RWPE2 (cell line): Measurements from ENCODE around the gene TMEM256.

ENCODE experiments used
- ATAC-seq: fragments of 200-7000 bp; cut with Tn5 transposase; 3 replicates; pipeline ENCODE4 v1.9.1; 2021; ENCODE audit warnings: low read depth
- DNase-seq: peaks from one replicate; pipeline ENCODE4 v3.0.0-alpha.2; 2020; ENCODE audit warnings: low spot score
- H3K27ac ChIP-seq: fragments of 450-650 bp; 2 replicates; pipeline ENCODE4 v1.5.1; 2017; ENCODE audit warnings: mild to moderate bottlenecking; ENCODE audit not compliant: poor library complexity, severe bottlenecking
- H3K27me3 ChIP-seq: fragments of 250-450 bp; sonication (Bioruptor Pico); 2 replicates; pipeline ENCODE4 v1.5.1; 2021; ENCODE audit warnings: mild to moderate bottlenecking, moderate library complexity; ENCODE audit not compliant: insufficient read depth, poor library complexity, severe bottlenecking
- H3K36me3 ChIP-seq: fragments of 250-450 bp; sonication (Bioruptor Pico); 2 replicates; pipeline ENCODE4 v1.5.1; 2020; ENCODE audit warnings: low read depth, mild to moderate bottlenecking, moderate library complexity
- H3K4me1 ChIP-seq: fragments of 250-450 bp; sonication (Bioruptor Pico); 2 replicates; pipeline ENCODE4 v1.5.1; 2021; ENCODE audit warnings: mild to moderate bottlenecking, moderate library complexity; ENCODE audit not compliant: insufficient read depth, poor library complexity, severe bottlenecking
- H3K4me3 ChIP-seq: fragments of 250-450 bp; sonication (Bioruptor Pico); 2 replicates; pipeline ENCODE4 v1.5.1; 2021; ENCODE audit warnings: mild to moderate bottlenecking, moderate library complexity; ENCODE audit not compliant: severe bottlenecking
- H3K9me3 ChIP-seq: fragments of 250-450 bp; sonication (Bioruptor Pico); 2 replicates; pipeline ENCODE4 v1.5.1; 2021; ENCODE audit warnings: mild to moderate bottlenecking, moderate library complexity; ENCODE audit not compliant: severe bottlenecking
- CTCF ChIP-seq: fragments of 450-650 bp; IDR thresholded peaks from one replicate; pipeline ENCODE4 v1.5.1; 2017; ENCODE audit warnings: mild to moderate bottlenecking, moderate library complexity; ENCODE audit not compliant: poor library complexity, severe bottlenecking

Gene TMEM256

GRCh38 chr17:7431231-7431630, 27.3 kb upstream of the TMEM256 start:
- Histone ChIP-seq H3K4me3 (no peak overlapping the region), H3K36me3 (no peaks in the 10 kb centered on the region), H3K4me1 (no peaks in the 10 kb centered on the region), H3K27me3 (no peaks in the 10 kb centered on the region), H3K27ac (no peak overlapping the region), H3K9me3 (no peaks in the 10 kb centered on the region)
- ATAC-seq (no peak), DNase-seq (no peak)
- no peak for TF ChIP-seq CTCF

GRCh38 chr17:7429722-7430121, 25.8 kb upstream of the TMEM256 start:
- no peak for TF ChIP-seq CTCF
- H3K4me3 ChIP-seq, result no peak overlapping the region
- ATAC-seq, result no peak
- no peak for DNase-seq
- H3K27me3 ChIP-seq, result no peaks in the 10 kb centered on the region
- H3K36me3 ChIP-seq, result no peaks in the 10 kb centered on the region
- no peaks in the 10 kb centered on the region for H3K9me3 ChIP-seq
- H3K27ac ChIP-seq, result no peak overlapping the region
- H3K4me1 ChIP-seq, result no peaks in the 10 kb centered on the region

GRCh38 chr17:7428557-7428956, 24.7 kb upstream of the TMEM256 start, which contains the start of gene SPEM3:
TSS of gene SPEM3 (plus strand) at chr17:7428857. CDS start at chr17:7428903, 46 bp downstream.
- Histone ChIP-seq H3K27ac (no peak within 1 kb of the TSS), H3K9me3 (no peaks in the 10 kb centered on the region), H3K4me1 (no peaks in the 10 kb centered on the region), H3K27me3 (no peaks in the 10 kb centered on the region), H3K36me3 (no peaks in the 10 kb centered on the region), H3K4me3 (no peak within 1 kb of the TSS)
- ATAC-seq (no peak), DNase-seq (no peak)
- no peak for TF ChIP-seq CTCF

- no peak for ATAC-seq
- no peak overlapping the region for H3K4me3 ChIP-seq
- no peaks in the 10 kb centered on the region for H3K27me3 ChIP-seq
Measured at GRCh38 chr17:7427549-7427948, 23.7 kb upstream of the TMEM256 start.

More at GRCh38 chr17:7427549-7427948, 23.7 kb upstream of the TMEM256 start:
- Histone ChIP-seq H3K27ac (no peak overlapping the region), H3K4me1 (no peaks in the 10 kb centered on the region), H3K9me3 (no peaks in the 10 kb centered on the region), H3K36me3 (no peaks in the 10 kb centered on the region)
- TF ChIP-seq CTCF, result no peak
- DNase-seq, result no peak
